GM12874 (cell line): ENCODE measurements around the gene STK38L.

Experiments
- CTCF ChIP-seq: IDR thresholded peaks from 2 replicates; pipeline ENCODE4 v1.5.1; 2011; ENCODE audit warnings: low read depth, mild to moderate bottlenecking, control low read depth, low read length, moderate library complexity; ENCODE audit not compliant: insufficient read depth

STK38L gene

GRCh38 chr12:27334042-27334720 lies 90.1 kb downstream of the STK38L start:
- TF ChIP-seq CTCF: no peak

DNA sequence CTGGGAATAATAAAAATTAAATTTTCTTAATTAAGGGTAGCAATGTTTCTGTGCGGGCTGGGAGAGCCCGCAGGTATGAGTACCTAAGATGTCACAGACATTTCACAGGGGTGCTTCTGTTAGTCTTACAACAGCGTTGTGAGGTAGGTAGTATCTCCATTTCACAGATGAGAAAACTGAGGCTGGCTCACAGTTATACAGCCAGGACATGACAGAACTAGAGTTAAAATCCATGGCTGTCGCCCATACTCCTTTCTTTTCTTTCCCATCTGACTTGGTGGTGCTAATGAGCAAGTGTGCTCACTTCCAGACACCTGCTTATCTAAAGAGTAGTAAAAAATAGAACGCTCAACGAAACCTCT lies 90.6 kb downstream of the STK38L start:
- no peak for TF ChIP-seq CTCF

DNA sequence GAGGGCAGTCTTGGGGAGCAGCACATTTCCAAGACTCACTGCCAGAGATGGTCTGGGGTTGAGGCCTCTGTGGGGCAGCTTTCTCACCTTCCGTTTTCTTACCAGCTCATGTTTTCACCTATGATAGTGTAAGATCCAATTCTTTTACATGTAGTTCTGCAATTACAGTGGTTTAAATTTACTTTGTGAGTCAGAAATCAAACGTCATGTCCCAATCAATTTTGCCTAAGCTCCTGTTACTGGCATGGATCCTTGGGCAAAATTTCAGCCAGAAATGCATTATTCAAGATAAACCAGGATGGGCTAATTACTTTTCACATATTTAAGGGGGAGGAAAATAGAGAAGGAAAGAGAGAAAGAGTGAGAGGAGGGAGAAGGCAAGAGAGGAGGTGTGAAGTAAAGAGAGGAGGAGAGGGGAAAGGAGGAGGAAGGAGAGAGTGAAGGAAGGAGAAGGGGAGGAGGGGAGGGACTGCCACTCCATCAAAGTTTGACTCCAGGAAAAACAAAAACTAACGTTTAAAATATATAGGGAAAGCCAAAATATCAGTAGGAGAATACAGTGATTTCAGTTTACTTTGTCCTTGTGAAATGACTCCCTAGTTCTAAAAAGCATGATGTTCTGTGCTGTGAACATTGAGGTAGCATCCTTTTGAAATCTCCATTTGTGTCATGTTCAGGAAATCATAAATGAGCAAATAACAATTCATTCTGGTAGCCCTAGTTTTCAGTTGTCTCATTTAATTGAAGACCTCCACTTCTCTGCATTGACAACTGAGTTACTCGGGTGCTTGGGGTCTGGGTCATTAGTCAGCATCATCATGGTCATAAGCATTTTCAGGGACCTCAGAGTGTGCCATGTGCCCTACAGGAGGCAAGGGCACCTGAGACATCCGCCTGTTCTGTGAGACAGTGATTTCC lies 91.5 kb downstream of the STK38L start:
- TF ChIP-seq CTCF: no peak

GRCh38 chr12:27336282-27336653 lies 92.2 kb downstream of the STK38L start:
- TF ChIP-seq CTCF: no peak

DNA sequence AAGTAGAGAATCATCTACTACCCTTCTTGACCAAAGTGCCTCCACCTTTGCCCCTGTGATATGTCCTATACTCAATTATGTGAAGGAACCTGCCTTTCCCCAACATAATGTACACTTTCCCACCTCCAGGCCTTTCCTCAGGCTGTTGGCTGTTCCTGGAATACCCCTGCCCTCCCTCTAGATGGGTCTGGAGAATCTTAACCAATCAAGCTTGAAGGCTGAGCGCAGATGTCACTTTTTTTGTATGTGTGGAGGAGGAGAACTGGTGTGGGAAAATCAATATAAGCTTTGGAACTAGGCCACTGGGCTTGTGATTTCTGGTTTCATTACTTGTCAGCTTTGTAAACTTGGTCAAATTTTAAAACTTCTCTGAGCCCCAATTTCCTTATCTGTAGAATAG lies 93.3 kb downstream of the STK38L start:
- no peak for TF ChIP-seq CTCF

DNA sequence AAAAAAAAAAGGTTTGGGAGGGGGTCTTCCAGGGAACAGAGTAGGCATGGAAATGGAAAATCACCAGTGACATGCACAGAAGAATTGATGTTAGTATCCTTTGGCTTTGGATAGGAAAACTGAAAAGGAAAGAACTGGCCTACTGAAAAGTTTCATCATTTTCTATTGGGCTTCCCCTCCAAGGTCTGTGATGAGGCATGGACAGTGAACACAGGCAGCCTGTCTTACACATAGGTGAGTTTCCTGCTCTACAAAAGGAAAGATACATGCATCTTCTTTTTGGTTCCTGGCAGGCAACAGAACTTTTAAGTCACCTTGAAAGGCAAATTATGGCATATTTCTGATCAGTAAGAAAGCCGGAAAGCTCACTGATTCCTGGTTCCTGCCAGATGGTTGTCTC lies 94.4 kb downstream of the STK38L start:
- TF ChIP-seq CTCF: no peak

DNA sequence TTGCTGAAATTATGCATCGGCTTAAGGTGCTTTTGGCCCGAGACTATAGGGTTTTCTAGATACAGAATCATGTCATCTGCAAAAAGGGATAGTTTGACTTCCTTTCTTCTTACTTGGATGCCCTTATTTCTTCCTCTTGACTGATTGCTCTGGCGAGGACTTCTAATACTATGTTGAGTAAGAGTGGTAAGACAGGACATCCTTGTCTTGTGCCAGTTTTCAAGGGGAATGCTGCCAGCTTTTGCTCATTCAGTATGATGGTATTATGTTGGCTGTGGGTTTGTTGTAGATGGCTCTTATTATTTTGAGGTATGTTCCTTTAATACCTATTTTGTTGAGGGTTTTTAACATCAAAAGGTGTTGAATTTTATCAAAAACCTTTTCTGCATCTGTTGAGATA lies 96.9 kb downstream of the STK38L start:
- TF ChIP-seq CTCF: no peak
